ENCODE results near the gene IL1RAPL1.
A peak's percentile ranks its signal among the peaks of the same experiment; 100 is the strongest.

Gene IL1RAPL1

DNA sequence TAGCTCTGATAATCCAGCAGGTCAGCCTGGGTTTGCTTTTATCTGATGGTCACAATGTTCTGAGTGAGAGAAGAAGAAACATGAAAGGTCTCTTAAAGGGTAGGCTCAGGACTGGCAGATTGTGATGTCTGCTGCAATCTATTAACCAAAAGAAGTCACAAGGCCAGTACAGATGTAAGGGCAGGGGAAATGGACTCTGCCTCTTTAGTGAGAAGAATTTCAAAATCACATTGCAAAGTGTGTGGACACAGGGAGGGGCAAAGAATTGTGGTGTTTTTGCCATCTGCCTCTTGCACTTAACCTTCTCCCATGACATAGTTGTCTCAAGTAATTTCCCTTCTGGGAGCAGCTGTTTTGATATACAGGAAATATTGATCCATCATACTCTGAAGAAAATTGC lies 40.9 kb downstream of the IL1RAPL1 start:
- DNase-seq (ENCODE audit: low spot score) = no peak

DNA sequence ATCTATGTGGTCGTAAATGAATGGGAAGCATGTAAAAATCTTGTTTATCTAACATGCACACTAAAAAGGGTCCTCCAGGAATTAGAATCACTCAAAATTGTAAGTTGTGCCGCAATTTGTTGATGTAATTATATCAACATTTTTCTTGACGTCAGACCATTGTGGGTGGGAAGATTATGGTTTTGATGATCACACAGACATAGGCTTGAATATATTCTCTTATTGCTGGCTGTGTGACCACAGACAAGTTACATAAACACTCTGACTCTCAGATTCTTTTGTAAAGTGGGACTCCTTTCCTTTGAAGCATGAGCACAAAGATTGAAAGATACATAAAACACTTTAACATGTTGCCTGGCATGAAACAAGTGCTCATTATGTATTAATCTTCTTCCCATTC lies 51.5 kb downstream of the IL1RAPL1 start:
- no peak for DNase-seq (ENCODE audit: low spot score)

DNA sequence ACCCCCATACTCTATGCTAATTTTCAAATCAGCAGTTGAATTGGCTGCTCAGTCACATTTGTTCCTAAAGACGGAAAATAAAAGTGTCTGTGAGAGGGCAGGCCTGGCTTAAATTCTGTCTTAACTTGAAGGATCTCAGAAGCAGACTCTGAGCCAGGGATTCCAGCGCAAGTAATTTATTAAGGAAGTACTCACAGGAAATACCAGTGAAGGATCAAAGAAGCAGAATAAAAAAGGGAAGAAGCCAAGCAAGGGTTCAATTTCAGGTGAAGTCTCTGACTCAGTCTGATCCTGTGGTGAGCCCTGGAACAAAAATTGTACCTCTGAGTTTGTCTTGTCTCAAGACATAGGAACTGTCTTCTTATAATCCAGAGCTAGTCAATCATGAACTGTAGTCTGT lies 52.2 kb downstream of the IL1RAPL1 start:
- no peak for DNase-seq (ENCODE audit: low spot score)

DNA sequence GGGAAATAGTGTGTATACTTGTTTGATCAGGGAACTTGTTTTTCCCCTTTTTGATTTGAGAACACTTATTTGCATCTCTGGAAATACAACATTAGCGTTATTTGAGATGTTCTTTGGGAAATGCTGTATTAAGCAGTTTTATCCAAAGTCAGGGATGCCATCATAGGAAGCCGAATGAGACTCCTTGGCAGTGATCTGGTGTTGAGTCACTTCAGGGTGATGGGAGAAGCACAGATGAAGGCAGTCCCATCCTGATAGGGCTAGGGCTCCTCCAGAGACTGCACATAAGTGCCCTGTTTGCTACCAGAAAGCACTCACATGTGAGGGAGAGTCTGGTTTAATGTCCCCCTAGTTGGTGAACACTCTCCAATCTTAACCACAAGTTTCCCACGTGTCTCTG lies 62.3 kb downstream of the IL1RAPL1 start:
- DNase-seq (ENCODE audit: low spot score) = no peak

DNA sequence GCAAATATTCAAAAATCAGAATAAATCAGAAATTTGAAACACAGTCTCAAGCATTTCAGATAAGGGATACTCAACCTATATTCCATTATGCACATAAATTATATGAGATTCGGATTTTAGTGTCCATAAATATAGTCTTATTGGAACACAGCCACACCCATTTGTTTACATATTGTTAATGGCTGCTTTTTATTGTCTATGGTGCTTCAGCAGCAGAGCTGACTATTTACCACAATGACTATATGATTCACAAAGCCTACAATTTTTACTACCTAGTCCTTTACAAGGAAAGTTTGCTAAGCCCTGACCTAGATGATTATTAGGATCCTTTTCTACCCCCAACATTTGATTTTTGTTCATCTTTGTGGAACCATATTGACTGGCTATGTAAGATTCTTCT lies 63.9 kb downstream of the IL1RAPL1 start:
- DNase-seq (ENCODE audit: low spot score) = no peak

DNA sequence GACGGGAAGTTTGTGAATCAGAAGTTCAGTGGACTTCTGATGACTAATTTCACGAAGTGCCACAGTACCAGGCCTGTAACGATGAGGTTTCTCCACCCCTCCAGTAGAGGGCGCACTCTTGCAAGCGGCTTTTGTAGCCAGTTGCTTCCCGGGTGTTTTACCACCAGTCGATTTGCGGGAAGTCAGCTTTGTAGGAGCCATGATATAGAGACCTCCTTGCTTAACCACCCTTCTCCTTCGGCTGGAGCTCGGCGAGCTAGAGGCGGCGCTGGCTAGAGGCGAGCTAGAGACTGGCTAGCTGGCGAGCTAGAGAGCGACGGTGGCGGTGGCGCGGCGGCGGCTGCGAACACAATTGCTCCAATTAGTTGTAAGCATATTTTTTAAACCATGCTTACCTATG lies 72.0 kb downstream of the IL1RAPL1 start:
- no peak for DNase-seq (ENCODE audit: low spot score)

DNA sequence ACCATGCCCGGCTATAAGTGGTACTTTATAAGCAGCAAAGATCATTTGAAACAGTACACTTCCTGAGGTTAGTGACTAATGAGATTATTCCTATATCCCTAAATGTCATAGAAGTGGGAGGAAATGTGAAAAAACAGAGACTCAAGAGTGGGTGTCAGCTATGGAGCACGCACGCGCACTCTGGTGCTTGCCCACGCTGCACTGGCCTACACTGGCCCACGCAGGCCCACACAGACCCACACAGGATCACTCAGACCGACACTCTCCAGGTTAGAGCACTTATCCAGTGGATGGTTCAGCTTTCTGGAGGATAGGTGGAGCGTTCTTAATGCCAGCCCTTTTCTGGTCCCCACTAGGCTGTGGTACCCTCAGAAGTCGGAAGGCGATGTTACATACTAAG lies 78.5 kb downstream of the IL1RAPL1 start:
- DNase-seq (ENCODE audit: low spot score) = peak; percentile 6

DNA sequence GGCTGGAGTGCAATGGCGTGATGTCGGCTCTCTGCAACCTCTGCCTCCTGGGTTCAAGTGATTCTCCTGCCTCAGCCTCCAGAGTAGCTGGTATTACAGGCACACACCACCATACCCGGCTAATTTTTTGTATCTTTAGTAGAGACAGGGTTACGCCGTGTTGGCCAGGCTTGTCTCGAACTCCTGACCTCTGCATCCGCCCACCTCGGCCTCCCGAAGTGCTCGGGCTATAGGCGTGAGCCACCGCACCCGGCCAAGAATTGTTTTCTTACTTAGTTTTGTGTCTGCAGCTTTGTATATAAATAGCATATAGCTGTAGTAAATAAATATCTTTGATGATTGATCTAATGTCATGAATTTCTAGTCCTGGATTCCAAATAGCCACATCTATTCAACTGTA lies 81.1 kb downstream of the IL1RAPL1 start:
- no peak for DNase-seq (ENCODE audit: low spot score)

DNA sequence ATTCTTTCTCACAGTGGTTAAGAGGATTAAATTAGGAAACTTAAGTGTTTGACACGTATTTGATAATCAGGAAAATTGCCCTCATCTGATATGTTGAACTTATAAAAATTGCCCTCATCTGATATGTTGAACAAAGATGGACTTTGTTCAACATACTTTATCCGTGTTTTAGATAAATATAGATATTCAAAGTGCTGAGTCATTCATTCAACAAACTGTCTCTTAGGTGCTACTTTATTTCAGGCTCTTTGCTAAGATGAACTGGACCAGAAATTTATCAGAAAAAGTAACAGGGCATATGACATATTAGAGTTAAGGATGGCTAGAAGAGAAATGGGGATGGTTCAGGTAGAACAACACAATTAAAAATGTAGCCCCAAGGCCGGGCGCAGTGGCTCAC lies 81.7 kb downstream of the IL1RAPL1 start:
- no peak for DNase-seq (ENCODE audit: low spot score)

DNA sequence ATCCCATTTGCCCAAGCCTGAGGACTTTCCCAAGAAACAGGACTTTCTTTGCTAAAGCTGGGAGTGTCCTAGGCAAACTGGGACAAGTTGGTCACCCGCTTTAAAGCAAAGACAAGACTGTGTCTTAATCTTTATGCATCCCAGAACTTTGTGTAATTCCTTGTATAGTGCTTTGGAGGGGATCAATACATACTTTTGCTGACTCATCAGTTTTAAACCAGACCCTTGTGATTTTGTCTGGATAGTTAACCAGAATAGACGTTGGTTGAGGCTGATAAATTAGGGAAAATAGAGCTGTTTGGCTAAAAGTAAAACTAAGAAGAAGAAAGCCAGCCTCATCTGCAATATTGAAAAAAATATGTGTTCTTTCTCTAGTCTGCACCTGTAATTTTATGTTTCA lies 82.8 kb downstream of the IL1RAPL1 start:
- DNase-seq (ENCODE audit: low spot score) = no peak

DNA sequence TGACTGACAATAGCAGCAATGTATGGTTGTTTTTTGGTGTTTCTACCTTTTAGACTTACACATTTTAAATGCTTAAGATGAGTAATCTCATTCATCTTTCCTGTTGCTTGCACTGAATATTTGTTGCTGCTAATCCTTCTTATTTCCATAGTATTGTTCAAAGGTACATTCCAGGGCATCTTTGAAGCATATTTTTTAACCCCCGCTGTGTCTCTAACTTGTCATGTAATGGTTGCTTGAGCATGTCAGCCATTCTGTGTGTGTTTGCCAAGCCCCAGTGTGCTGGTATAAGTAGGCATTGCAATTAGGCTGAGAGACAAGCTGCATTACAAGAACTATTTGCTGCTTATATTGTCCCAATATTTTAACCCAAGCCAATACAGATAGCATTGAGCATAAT lies 87.9 kb downstream of the IL1RAPL1 start:
- no peak for DNase-seq (ENCODE audit: low spot score)

DNA sequence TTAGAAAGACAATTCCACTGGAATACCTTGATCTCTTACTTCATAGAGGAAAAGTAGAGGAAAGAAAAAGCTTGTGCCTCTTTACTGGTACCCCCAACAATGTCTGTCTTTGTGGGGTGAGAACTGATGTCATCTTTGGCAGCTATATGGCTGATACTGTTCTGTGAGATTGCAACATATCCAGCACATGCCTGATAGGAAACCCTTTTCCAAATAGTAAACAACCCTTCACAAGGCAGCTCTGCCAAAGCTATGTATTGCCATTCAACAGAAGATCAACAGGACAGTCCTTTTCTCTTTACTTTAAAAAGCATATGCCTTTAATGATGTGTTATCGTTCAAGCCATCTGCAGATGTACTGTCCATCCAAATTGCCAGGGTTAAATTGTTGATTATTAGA lies 105.9 kb downstream of the IL1RAPL1 start:
- peak; percentile 55 for DNase-seq (ENCODE audit: low spot score)

DNA sequence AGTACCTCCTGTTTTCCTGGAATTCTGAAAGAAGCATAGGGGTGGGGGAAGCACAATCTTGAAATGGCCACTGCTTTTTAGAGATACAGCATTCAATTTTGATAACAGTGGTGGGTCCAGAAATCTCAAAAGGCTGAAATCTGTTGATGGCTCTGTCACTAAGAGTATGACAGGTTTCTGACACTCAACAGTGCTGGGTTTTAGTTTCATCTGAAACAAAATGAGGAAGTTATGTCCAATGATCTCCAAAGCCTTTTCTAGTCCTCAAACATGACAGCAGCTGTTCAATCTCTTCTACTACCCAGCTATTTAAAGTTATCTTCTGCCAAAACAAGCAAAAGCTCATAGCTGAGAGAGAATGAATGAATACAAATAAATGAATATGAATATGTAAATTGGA lies 110.5 kb downstream of the IL1RAPL1 start:
- no peak for DNase-seq (ENCODE audit: low spot score)

DNA sequence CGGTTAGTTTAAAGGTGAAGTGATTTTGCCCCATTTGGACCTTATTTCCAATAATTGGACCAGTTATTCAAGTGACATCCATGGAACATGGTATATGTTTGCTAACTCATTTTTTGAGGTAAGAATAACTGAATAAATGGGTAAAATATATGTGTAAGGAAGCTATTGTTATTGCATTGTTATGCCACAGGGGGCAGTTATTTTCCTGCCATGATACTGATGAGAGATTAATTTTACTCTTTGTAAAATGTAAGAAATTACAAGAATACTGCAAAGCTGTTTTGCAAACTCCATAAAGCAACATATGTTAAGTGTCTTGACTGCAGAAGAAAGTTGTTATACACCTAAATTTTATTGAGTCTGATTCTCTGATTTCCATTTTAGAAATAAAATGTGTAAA lies 114.0 kb downstream of the IL1RAPL1 start:
- DNase-seq (ENCODE audit: low spot score) = no peak

DNA sequence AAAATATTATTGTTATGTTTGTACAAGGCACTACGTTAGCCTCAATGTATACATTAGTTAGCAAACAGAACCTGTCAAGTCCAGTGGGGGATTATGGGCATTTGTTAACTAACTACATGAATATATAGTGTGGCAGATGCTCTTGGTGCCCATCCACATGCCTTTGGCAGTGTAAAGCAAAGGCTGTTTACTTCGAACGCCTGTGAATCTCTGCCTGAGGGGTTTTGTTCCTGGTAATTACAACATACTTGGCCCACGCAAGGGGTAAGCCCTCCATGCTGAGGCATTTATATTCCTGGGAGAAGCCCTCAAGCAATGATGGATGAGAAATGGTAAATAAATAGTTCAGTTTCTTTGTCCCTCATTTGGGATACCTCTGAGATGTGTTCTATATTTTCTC lies 119.7 kb downstream of the IL1RAPL1 start:
- DNase-seq (ENCODE audit: low spot score) = no peak

DNA sequence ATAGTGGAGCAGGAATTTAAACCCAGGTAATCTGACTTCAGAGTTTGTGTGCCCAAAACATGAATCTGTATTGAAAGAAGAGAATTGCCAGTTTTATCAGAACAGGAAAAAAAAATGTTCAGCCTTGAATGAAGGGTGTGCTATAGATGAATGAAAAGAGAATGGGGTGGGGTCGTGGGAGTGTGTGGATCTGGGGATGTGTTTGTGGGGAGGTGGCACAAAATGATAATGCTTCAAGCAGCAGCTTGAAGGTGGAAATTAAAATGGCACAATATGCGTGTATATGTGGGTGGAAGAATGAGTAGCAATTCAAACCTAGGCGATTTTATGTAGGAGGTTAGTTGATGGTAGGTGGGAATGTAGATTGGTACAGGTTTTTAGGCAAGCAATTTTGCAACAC lies 122.2 kb downstream of the IL1RAPL1 start:
- DNase-seq (ENCODE audit: low spot score) = peak; percentile 15

DNA sequence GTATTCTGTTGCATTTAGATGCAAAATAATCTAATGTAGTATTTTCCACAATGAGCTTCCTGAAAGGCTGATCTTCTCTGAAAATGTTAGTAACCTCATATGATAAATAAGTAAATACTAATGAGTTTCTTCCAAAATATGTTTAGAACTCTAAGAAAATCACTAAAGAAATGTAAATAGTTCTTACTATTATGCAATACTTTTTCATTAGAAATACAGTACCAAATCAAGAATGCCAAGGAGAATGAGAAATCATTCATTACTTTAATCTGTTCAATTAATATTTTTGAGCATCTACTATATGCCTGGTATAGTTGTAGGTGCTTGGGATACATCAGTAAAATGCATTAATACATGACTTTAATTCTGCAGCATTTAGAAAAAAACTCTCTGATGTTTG lies 130.6 kb downstream of the IL1RAPL1 start:
- DNase-seq (ENCODE audit: low spot score) = no peak

DNA sequence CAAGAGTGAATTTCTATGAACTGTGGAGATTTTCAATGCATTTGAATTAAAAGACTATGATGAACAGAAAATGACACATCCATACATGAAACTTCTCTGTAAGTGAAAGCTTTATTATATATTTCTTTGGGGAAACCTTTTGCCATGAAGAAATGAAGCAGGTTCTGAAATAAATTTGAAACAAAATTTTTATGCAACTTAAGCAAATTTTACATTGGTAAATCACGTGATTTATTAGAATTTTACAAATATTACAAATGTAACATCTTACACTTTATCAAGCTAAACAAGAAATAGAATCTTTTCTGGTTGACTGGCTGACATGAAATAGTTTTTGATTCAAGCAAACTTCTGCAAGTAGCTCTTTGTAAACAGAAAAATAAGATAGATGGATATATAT lies 131.2 kb downstream of the IL1RAPL1 start:
- no peak for DNase-seq (ENCODE audit: low spot score)

DNA sequence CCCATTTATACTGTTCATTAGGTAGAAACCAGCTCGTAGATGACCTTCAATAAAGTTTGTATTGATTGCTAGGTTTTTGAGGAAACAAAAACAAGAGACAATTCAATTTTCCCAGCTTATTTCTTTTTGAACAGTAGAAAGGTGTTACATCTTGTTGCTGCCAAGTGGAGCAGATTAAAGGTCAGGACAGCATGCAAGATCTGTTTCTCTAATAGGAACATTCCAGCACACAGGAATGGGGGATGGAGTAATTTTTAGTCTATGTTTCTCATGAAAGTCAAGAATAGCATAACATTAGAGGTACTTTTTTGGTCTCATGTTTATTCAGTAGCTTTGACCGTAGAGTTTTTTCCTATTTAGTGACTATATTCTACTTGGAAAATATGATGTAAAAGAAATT lies 132.4 kb downstream of the IL1RAPL1 start:
- DNase-seq (ENCODE audit: low spot score) = no peak

DNA sequence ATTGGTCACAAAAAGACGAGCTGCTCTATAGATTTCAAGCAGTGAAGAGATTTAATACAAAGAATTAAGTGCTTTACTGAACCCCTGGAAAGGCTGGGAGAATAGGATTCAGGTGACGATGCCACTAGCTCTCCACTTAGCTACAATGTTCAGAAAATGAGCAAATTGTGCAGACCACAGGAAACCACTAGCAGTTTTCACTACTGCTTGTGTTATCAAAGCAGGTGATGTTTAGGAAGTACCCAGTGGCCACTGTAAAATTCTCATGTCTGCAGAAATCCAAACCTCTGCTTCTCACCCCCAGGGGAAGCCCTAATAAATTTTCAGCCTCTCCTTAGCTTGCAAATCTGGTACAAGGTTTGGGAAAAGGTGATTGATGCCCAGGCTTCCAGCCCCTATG lies 165.1 kb downstream of the IL1RAPL1 start:
- no peak for DNase-seq (ENCODE audit: low spot score)

DNA sequence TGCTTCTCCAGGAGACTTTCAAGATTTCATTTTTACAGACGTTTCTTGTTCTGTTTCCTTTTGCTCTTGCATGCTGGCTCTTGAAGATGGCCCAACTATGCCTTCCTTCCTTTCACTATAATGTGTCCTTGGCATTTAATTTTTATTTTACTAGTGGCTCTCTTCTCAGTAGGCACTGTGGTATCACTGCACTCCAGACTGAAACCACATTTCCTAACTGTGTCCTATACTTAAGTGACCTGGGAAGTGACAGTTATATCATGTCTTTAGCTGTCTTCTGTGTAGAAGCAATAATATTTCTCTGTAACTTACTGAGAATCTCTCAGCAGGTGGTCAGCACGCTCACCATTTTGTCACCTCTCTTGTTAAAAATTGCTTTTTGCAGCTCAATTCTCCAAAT lies 168.9 kb downstream of the IL1RAPL1 start:
- no peak for DNase-seq (ENCODE audit: low spot score)

DNA sequence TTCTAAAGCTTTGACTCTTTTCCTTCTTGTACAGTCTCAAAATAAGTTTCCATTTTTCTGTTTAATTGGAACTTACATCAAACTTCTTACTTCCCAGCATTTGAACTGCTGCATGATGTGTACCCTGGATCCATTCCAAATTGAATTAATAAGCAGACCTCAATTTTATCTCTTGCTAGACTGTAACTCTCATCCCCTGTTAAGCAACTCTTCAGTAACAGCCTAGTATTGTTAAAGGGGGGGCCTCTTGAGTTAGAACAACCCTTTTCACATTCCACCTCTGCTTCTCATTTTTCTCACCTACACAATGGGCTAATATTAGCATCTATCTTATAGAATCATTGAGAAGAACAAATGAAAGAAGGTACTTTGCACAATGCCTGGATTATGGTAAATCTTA lies 169.4 kb downstream of the IL1RAPL1 start:
- DNase-seq (ENCODE audit: low spot score) = peak; percentile 25

DNA sequence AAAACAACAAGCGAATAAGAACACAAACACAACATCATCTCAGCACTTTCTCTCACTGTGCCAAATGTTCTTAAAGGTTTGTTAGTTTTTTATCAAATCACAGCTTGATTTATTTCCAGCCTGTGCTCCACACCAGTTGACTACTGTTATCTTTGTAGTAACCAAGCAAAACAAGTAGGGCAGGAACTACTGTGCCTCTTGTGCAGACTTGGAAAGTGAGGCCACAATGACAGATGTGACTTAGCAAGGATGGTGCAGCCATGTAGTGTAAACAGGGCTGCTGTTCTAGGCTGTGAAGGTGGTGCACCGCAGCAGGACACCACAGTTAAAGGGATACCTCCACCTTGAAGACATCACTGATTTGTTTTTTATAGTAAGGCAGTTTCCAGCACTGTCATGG lies 170.0 kb downstream of the IL1RAPL1 start:
- no peak for DNase-seq (ENCODE audit: low spot score)

DNA sequence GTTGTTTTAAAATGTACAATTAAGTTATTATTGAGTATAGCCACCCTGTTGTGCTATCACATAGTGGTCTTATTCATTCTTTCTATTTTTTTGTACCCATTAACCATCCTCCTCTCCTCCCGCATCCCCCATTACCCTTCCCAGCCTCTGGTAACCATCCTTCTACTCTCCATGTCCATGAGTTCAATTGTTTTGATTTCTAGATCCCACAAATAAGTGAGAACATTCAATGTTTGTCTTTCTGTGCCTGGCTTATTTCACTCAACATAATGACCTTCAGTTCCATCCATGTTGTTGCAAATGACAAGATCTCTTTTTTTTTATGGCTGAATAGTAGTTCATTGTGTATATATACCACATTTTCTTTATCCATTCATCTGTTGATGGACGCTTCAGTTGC lies 179.3 kb downstream of the IL1RAPL1 start:
- peak; percentile 40 for DNase-seq (ENCODE audit: low spot score)

DNA sequence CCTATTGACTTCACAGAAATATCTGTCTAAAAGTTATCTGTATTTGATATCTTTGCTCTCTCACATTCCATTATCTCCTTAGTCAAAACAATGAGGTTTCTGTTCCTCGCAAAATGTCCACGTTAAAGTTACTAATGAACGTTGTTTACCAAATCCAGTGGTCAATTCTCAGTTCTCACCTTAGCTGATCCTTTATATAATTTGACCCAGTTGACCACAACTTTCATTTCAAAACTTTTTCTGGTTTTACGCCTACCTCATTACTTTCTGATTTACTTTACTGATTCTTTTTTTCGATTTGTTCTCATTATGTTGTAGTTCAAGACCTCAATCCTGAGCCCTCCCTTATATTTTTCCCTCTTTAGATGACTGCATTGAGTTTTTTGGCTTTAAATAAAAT lies 186.6 kb downstream of the IL1RAPL1 start:
- DNase-seq (ENCODE audit: low spot score) = no peak

All from putamen (tissue), 1 donor.